Cortex of kidney (tissue), 1 donor: ENCODE measurements around the gene DDX49.
"Not testable (repeated sequence)": the region's sequence is repeated elsewhere in the genome, so short reads cannot be mapped to it uniquely, and the experiment has no call there.

Experiments used
- DNase-seq: peaks from one replicate; lab custom pipeline; 2025; lab: John Stamatoyannopoulos, UW

Gene DDX49

DNA sequence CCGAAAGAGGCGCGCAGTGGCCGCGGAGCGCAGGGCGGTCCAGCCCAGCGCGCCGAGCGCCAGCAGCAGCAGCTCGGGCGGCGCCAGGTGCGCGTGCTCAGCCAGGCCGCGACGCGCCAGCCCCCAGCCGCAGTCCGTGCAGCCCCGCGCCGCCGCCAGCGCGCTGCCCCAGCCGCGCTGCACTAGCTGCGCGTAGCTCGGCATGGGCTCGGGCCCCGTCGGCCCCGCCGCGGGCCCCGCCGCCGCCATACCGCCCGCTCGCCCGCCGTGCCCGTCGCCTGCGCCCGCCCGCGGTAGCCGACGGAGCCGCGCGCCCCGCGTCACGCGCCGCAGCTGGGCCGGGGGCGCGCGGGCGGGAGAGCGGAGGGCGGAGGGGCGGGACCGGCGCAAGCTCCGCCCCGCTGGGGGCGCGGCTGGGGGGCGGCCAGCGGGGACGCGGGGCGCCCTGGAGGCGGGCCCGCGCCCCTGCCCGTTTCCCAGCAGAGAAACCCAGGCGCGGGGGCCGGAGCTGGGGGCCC is 23.6 kb upstream of the DDX49 start, which contains the start of gene CERS1:
CERS1 (minus strand) TSS at position 335 of the 518 bp plus-strand sequence; CDS start at position 249, 86 bp downstream.
- no peak for DNase-seq

DNA sequence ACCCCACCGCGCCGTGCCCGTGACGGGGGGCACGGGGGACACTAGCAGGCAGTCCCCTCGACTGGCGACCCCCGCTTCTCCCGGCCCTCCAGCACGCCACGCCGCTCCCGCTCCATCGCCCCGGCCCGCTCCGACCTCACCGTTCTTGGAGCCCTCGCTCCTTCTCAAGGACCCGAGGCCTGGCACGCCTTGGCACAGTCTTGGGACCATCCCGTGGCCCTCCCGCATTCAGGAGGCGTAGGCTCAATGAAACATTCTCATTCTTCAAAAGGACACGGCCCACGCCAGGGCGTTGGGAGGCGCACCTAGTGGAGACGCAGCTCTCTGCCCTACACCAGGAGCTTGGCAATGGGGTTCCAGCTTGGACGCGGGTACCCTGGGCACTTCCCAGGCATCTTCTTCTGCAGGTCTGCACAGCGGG is 23.1 kb upstream of the DDX49 start:
- no peak for DNase-seq

DNA sequence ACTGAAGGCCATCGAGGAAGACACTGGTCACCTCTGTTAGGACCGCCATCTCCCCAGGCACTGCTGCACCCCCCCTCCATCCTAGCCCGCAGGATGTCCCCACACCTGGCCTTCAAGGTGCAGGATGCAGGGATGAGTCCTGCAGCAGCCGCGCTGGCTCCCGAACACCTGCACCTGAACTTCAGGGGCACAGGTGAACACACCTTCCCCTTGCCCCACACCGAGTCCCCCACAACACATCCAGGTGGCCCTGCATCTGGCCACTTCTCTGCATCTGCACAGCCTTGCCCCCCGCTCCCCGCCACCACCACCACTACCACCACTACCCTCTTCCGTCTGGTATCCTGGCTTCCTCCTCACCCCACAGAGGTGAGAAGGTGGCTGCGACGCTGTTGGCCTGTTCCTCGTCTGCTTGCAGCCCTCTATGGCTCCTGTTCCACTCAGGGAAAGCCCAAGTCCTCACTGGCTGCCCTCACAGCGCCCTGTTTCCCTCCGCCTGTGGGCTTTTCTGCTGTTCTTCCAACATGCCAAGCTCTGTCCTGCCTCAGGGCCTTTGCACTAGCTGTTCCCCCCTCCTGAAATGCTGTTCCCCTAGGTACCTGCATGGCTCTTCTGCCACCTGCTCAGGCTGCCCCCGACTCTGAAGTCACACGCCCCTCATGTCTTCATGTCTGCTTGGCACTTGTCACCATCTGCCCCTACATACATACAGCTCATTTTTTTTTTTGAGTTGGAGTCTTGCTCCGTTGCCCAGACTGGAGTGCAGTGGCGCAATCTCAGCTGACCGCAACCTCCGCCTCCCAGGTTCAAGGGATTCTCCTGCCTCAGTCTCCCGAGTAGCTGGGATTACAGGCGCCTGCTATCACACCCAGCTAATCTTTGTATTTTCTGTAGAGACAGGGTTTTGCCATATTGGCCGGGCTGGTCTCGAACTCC is 22.2 kb upstream of the DDX49 start:
- DNase-seq = no peak

- DNase-seq = no peak
These were observed 21.4 kb upstream of the DDX49 start for GRCh38 chr19:18898081-18898606.

GRCh38 chr19:18898607-18899408 is 20.7 kb upstream of the DDX49 start:
- no peak for DNase-seq

GRCh38 chr19:18899624-18900560 is 19.6 kb upstream of the DDX49 start:
- DNase-seq = no peak

- DNase-seq = no peak
These were observed 18.6 kb upstream of the DDX49 start for GRCh38 chr19:18900700-18901481.

DNA sequence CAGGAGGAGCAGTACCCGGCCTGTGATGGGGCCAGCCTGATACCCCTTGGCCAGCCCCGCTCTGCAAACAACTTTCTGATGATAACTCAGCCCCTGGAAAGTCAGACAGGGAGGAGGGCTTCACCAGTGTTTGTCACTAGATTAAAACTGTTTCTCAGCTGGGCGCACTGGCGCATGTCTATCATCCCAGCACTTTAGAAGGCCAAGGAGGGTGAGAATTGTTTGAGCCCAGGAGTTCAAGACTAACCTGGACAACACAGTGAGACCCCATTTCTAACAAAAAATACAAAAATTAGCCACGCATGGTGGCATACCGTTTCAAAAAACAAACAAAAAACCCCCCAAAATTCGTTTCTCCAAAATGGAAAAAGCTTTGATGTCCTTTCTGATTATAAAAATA is 18.0 kb upstream of the DDX49 start:
- DNase-seq = no peak

- not testable (repeated sequence) for DNase-seq
These were observed 17.0 kb upstream of the DDX49 start for GRCh38 chr19:18902519-18902918.

DNA sequence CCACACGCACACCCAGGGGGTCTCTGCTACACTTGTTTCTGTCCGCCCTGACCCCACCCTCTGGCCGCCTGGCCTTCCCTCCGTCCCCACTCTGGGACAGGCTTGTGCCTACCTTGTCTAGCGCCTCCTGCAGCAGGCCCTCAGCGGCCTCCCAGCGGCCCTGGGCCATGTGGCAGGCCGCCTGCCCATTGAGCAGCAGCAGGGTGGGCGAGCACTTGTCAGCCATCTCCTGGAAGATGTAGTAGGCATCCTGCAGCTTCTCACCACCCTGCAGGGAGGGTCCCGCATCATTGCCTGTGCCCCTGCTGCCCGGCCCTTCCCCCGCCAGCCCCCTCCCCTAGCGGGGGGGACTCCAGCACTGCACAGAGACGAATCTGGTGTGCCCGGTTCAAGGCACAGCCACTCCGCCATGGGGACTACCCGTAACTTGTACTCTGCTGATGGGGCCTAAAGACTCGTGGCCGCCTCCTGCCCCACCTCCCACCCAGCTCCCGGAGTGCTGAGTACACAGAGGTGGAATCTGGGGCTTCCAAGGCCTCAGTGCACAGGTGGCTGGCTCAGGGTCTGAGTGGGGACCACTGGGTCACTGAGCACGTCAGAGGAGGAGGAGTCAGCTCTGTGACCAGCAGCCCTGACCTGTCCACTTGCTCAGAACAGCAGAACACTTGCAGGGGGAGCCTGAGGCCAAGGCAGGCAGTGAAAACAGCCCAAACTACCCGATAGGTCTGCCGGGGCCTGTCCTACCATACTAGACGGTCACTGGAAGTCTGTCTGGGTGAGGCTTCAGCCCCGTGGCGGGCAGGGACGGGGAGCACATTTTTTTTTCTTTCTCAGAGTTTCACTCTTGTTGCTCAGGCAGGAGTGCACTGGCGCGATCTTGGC is 16.1 kb upstream of the DDX49 start:
- DNase-seq = no peak

DNA sequence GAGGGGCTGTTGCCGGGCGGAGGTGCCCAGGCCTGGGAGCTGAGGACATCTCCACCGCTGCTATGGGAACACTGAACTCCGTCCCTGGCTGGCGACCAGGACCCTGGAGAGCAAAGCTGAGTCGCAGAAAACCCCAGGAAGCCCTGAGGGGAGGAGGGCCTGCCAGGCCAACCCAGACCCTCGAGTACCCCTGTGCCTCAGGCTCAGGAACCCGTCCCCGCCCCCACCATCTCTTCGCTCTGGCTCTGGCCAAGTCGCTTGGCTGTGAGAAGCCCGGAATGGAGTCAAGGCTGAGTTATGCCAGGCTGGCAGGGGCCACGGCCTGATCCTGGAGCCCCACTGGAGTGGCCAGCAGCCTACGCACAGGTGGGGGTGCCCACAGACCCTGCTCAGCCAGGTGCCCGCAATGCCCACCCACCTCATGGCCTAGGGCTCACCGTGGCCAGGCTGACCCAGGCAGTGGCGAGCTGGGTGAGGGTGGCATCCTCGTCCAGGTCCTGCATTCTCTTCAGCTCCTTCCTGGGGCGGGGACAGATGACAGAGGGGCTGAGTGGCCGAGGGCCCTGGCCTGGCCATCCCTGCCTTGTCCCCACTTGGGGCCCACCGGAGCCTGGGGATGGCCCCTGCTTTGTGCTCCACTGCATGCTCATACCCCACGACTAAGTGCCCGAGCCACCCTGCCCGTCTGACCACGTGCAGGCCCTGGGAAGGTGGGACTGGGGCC is 15.0 kb upstream of the DDX49 start:
- no peak for DNase-seq

DNA sequence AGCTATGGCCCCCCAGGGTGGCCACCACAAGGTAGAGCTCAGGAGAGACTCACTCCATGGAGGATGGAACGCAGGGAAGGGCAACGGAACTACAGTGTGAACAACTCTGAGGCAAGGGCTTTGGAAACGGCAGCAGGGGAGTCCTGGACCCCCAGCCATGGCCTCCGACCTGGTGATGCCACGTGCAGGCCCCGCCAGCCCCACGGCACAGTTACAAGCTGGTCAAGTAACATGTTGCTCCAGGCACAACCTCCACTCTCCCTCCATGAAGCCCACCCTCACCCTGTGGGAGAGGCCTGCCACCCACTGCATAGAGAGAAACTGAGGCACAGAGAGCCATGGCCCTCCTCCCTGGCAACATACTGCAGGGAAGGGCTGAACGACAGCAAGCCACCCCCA is 14.5 kb upstream of the DDX49 start:
- no peak for DNase-seq

GRCh38 chr19:18905513-18906236 is 13.8 kb upstream of the DDX49 start:
- DNase-seq = no peak

DNA sequence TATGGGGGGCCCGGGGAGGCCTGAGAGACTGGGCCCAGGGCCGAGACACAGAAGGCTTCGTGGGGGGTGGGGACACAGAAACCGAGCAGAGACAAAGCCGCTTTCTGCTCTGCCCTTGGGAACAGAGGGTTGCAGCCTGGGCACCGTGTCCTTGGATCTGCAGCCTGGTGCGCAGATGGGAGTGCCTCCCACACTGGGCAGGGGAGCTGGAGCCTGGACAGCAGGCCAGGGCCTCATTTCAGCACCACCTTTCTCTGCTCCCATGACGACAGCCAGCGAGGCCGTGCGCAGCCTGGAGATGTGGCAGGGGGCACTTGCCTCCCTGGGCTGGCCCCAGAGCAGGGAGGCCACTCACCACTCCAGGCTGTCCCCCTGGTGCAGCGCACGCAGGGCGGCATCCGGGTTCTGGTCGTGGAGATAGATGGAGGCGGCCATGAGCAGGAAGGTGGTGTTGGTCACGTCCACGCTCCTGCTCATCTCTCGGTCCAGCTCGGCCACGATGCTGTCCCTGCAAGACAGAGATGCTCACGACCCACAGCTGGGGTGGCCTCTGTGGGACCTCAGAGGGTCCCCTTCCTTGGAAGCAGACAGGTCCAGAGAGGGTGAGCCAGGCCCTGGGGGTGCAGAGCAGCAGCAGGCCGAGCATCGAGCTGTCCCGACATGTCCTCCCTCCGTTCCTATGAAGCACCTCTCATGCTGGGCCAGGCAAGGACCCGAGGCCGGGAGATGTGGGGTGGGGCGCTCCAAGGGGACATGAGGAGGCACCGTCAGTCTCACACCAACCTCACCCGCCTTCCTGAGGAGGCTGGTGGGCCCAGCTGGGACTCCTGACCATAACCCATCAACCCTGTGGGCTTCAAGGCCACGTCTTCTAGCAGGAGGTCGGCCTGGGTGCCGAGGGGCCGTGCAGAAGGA is 12.7 kb upstream of the DDX49 start:
- no peak for DNase-seq

GRCh38 chr19:18908917-18909619 is 10.4 kb upstream of the DDX49 start:
- no peak for DNase-seq

DNA sequence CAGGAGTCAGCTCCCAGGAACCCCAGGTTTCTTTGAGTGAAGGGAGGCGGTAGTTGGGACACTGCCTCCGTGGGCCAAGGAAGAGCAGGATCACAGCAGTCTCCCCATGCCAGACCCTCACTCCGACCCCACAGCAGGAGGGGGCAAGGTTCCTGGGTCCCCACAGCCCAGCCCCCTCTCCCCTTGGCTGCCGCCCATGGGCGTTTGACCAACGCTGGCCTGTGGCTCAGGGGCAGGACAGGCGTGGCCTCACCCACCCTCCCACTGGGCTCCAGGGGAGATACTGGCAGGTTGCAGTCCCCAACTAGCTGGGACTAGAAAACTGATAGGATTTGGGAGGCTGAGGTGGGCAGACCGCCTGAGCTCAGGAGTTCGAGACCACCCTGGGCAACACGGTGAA is 9.5 kb upstream of the DDX49 start:
- DNase-seq = no peak
